RWPE1 (cell line): ENCODE measurements around the gene DBT.

Source experiments
- CTCF ChIA-PET: fragments of 350-600 bp; sonication (Branson Sonifier 250); formaldehyde crosslinking; extraction: SDS; loops from one replicate; lab custom pipeline; 2021; lab: Yijun Ruan, JAX
- POLR2A ChIA-PET: fragments of 400-600 bp; formaldehyde crosslinking; extraction: SDS; loops from one replicate; lab custom pipeline; 2020; ENCODE audit warnings: antibody characterized with exemption; ENCODE audit not compliant: low non-redundant PET; lab: Yijun Ruan, JAX
- DNase-seq: peaks from one replicate; pipeline ENCODE4 v3.0.0; 2012; ENCODE audit warnings: low spot score
- H3K27ac ChIP-seq: fragments of 450-650 bp; 2 replicates; pipeline ENCODE4 v1.5.1; 2017
- TF ChIP-seq, protein P1 (sequence below): fragments of 450-650 bp; conservative IDR thresholded peaks from 2 replicates; pipeline ENCODE4 v1.5.1; 2017; ENCODE audit warnings: low read depth, mild to moderate bottlenecking

Gene DBT

DNA sequence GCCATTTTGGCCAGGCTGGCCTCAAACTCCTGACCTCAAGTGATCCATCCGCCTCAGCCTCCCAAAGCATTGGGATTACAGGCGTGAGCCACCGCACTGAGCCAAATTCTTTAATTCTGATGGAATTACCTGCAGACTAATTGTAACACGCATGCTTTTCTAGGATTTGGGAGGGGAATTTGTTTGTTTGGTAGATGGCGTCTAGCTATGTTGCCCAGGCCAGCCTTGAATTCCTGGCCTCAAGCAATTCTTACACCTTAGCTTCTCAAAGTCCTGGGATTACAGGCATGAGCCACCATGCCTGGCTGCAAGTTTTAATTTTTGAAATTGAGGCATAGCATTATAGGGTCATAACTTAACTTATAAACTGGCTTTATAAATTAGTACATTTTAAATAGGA lies 35.0 kb upstream of the DBT start:
- ChIA-PET POLR2A (no interaction called here), CTCF (no interaction called here)
- no peak overlapping the region for H3K27ac ChIP-seq
- TF ChIP-seq, protein P1, sequence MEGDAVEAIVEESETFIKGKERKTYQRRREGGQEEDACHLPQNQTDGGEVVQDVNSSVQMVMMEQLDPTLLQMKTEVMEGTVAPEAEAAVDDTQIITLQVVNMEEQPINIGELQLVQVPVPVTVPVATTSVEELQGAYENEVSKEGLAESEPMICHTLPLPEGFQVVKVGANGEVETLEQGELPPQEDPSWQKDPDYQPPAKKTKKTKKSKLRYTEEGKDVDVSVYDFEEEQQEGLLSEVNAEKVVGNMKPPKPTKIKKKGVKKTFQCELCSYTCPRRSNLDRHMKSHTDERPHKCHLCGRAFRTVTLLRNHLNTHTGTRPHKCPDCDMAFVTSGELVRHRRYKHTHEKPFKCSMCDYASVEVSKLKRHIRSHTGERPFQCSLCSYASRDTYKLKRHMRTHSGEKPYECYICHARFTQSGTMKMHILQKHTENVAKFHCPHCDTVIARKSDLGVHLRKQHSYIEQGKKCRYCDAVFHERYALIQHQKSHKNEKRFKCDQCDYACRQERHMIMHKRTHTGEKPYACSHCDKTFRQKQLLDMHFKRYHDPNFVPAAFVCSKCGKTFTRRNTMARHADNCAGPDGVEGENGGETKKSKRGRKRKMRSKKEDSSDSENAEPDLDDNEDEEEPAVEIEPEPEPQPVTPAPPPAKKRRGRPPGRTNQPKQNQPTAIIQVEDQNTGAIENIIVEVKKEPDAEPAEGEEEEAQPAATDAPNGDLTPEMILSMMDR = no peak
- DNase-seq = no peak

DNA sequence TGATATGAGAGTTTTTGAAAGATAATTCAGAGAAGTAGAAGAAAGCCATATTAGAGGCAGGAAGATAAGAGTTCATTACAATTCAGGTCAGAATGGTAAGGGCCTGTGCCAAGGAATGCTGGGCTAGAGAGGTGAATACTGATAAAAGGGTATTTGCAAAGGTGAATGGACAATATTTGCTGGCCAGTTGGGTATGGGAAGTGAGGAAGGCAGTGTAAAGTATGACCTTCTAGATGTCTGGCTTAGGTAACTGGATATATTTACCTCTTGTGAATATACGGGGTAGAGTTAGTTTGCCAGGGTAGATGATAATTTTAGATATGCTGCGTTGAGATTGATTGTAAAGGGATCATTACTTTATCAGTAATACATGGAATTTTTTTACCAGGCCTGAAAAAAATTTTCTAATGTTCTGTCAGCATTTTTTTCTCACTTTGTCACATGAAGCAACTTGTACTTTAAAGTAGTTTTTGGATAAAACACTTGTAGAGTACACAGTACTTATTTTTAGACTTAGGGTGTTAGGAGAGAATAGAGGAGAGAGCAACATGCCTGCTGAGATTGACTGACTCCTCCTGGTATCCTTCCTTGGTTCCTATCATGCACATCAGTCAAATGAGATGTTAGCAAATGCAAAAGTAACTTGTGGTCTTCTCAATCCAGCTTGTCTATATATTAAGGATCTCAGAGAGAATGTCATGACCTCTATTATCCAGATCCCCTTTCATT lies 30.5 kb upstream of the DBT start:
- DNase-seq = no peak
- POLR2A ChIA-PET = no interaction called here
- CTCF ChIA-PET = interaction anchor here (0.5 to 0.7 kb wide), 2 partner anchors 7 to 183 kb away, joined by 3 read pairs; no protein-coding TSS in a partner anchor
- H3K27ac ChIP-seq = no peak overlapping the region
- TF ChIP-seq, protein P1 = no peak

DNA sequence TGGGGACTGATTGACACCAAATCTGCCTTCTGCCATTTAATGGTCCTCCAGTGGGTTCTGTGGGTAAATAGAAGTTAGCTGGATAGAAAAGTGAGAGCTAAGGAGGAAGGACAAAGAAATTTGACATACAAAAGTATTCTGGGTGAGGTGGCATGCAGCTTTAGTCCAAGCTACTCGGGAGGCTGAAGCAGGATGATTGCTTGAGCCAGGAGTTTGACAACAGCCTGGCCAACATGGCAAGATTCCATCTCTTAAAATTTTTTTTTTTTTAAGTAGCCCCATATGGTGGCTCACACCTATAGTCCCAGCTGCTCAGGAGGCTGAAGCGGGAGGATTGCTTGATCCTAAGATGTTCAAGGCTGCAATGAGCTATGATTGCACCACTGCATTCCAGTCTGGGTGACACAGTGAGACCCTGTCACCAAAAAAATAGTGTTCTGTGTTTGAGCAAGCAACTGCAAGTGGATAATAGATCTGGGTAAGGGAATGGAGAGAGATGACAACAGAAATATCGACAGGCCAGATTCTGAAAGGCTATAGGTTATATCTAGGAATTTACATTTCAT lies 29.8 kb upstream of the DBT start:
- ChIA-PET CTCF (interaction anchor here (0.5 to 0.7 kb wide), 2 partner anchors 8 to 184 kb away, joined by 3 read pairs; no protein-coding TSS in a partner anchor), POLR2A (no interaction called here)
- H3K27ac ChIP-seq = no peak overlapping the region
- TF ChIP-seq, protein P1 = no peak
- DNase-seq = no peak

DNA sequence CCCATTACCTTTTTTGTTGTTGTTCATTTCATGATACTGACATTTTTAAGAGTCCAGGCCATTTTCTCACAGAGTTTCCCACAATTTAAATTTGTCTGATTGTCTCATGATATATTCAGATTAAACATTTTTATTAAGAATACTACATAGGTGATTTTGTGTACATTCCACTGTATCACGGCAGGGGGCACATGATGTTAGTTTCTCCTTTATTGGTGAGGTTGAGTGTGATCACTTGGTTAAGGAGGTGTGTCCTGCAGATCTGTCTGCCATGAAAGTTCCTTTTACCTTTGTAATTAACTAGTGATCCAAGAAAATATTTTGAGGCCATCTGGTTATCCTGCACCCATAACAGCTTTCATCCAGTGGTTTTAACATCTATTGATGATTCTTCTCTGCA lies 28.2 kb upstream of the DBT start:
- no peak for DNase-seq
- ChIA-PET CTCF (no interaction called here), POLR2A (no interaction called here)
- TF ChIP-seq, protein P1 = no peak
- H3K27ac ChIP-seq = no peak overlapping the region

DNA sequence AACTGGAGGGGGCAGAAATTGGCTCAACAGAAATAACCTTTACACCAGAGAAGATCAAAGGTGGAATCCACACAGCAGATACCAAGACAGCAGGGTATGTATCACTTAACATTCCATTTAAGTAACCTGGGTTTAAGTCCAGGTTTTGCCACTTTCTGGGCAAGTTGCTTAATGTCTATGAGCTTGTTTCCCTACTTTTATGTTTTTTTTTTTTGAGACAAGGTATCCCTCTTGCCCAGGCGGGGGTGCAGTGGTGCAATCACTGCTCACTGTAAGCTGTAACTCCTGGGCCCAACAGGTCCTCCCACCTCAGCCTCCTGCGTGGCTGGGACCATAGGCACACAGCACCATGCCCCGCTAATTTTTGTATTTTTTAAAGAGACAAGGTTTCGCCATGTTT lies 18.6 kb upstream of the DBT start:
- H3K27ac ChIP-seq = no peak overlapping the region
- TF ChIP-seq, protein P1 = no peak
- DNase-seq = no peak
- POLR2A ChIA-PET = no interaction called here
- CTCF ChIA-PET = no interaction called here

DNA sequence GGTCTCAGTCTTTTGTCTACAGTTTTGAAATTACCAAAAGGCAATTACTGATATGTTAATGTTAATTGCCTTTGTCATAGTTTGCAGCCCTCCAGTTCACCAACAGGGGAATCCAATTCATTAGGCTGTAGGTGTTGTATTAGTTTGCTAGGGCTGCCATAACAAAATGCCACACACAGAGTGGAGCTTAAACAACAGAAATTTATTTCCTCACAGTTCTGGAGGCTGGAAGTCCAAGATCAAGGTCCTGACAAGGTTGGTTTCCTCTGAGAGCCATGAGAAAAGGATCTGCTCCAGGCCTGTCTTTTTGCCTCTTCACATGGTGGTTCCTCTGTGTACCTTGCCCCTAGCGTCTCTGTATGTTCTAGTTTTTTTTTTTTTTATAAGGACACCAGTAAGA lies 17.6 kb upstream of the DBT start:
- POLR2A ChIA-PET = no interaction called here
- no peak overlapping the region for H3K27ac ChIP-seq
- TF ChIP-seq, protein P1 = no peak
- DNase-seq = no peak
- CTCF ChIA-PET = no interaction called here
